HL-60 (cell line): ENCODE measurements around the gene CLCNKA.

Experiments used
- SPI1 ChIP-seq: IDR thresholded peaks from 2 replicates; pipeline ENCODE4 v1.6.1; 2012; ENCODE audit warnings: low read depth, mild to moderate bottlenecking, borderline replicate concordance
- TF ChIP-seq, protein P1 (sequence below): IDR thresholded peaks from one replicate; pipeline ENCODE4 v1.5.1; 2011; ENCODE audit warnings: low read length, control low read depth, inconsistent platforms; ENCODE audit not compliant: insufficient read depth

DNA sequence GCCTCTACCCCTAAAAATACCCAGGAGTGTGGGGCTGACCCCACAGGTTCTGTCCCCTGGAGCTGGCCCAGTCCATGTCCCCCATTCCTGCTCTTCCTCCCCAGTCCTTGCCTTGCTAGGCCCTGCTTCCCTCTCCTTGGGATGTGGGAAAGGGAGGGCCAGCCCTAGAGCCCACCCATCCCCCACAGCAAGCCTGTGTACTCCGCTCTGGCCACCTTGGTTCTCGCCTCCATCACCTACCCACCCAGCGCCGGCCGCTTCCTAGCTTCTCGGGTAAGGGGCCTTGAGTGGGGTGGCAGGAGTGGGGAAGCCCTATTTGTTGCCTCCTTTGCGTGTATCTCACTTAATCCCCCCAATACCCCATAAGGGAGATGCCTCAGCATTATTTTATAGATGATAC, 28.5 kb downstream of the CLCNKA start:
- TF ChIP-seq SPI1, result no peak
- TF ChIP-seq, protein P1, sequence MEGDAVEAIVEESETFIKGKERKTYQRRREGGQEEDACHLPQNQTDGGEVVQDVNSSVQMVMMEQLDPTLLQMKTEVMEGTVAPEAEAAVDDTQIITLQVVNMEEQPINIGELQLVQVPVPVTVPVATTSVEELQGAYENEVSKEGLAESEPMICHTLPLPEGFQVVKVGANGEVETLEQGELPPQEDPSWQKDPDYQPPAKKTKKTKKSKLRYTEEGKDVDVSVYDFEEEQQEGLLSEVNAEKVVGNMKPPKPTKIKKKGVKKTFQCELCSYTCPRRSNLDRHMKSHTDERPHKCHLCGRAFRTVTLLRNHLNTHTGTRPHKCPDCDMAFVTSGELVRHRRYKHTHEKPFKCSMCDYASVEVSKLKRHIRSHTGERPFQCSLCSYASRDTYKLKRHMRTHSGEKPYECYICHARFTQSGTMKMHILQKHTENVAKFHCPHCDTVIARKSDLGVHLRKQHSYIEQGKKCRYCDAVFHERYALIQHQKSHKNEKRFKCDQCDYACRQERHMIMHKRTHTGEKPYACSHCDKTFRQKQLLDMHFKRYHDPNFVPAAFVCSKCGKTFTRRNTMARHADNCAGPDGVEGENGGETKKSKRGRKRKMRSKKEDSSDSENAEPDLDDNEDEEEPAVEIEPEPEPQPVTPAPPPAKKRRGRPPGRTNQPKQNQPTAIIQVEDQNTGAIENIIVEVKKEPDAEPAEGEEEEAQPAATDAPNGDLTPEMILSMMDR, result no peak
